Keratinocyte (primary cell): Measurements from ENCODE around the gene ABHD16A. TPM values are rescaled to one million over a fixed set of nuclear protein-coding genes. Genes with fewer than 3 reads are reported as not detected.
"Not testable (repeated sequence)": the region's sequence is repeated elsewhere in the genome, so short reads cannot be mapped to it uniquely, and the experiment has no call there.

Source experiments
- DNase-seq: peaks from one replicate; pipeline ENCODE4 v3.0.0-alpha.2; 2011; ENCODE audit warnings: low read depth, missing footprints, low spot score
- FAIRE-seq: peaks from 2 replicates; lab custom pipeline; 2011; peaks lifted over from hg19 to GRCh38; lab: Jason Lieb, UNC
- H2AFZ ChIP-seq: 2 replicates; pipeline ENCODE4 v1.6.0; 2012; ENCODE audit warnings: low read length, control low read depth, inconsistent platforms; ENCODE audit not compliant: control insufficient read depth
- H3K27ac ChIP-seq: 2 replicates; pipeline ENCODE4 v1.5.1; 2011; ENCODE audit warnings: low read length; ENCODE audit not compliant: control insufficient read depth, insufficient read depth
- H3K27me3 ChIP-seq: 3 replicates; pipeline ENCODE4 v1.6.0; 2011; ENCODE audit warnings: low read length; ENCODE audit not compliant: control insufficient read depth, insufficient read depth; ENCODE audit errors: extremely low read depth
- H3K36me3 ChIP-seq, 2 experiments: 2 replicates in 1 of 2; 3 replicates in 1 of 2; pipeline ENCODE4 v1.5.1; 2011; ENCODE audit warnings: low read length in 2 of 2, mild to moderate bottlenecking in 1 of 2; ENCODE audit not compliant: control insufficient read depth in 2 of 2, insufficient read depth in 2 of 2; ENCODE audit errors: extremely low read depth in 1 of 2
- H3K4me1 ChIP-seq: 3 replicates; pipeline ENCODE4 v1.5.1; 2011; ENCODE audit warnings: low read length; ENCODE audit not compliant: control insufficient read depth, insufficient read depth; ENCODE audit errors: extremely low read depth
- H3K4me2 ChIP-seq: 3 replicates; pipeline ENCODE4 v1.6.0; 2011; ENCODE audit warnings: low read depth, low read length; ENCODE audit not compliant: control insufficient read depth, insufficient read depth; ENCODE audit errors: extremely low read depth
- H3K4me3 ChIP-seq, 3 experiments: fragments of 200-600 bp in 1 of 3; sonication (generic) in 1 of 3; 2 replicates in 2 of 3; 3 replicates in 1 of 3; pipeline ENCODE4 v1.5.1; 2011 to 2016; ENCODE audit warnings: low read length in 3 of 3, mild to moderate bottlenecking in 3 of 3, control low read depth in 2 of 3, inconsistent platforms in 1 of 3, low read depth in 1 of 3, mixed read lengths in 1 of 3, mixed run types in 1 of 3, moderate library complexity in 1 of 3; ENCODE audit not compliant: control insufficient read depth in 2 of 3, insufficient read depth in 2 of 3; ENCODE audit errors: extremely low read depth in 1 of 3
- H3K79me2 ChIP-seq: 2 replicates; pipeline ENCODE4 v1.6.0; 2012; ENCODE audit warnings: low read length; ENCODE audit not compliant: control insufficient read depth, insufficient read depth
- H3K9ac ChIP-seq: 3 replicates; pipeline ENCODE4 v1.6.0; 2011; ENCODE audit warnings: low read length; ENCODE audit not compliant: control insufficient read depth, insufficient read depth; ENCODE audit errors: extremely low read depth
- H3K9me1 ChIP-seq: 3 replicates; pipeline ENCODE4 v1.6.0; 2011; ENCODE audit warnings: low read length; ENCODE audit not compliant: control insufficient read depth, insufficient read depth; ENCODE audit errors: extremely low read depth
- H3K9me3 ChIP-seq: 2 replicates; pipeline ENCODE4 v1.5.1; 2012; ENCODE audit warnings: low read depth, low read length; ENCODE audit not compliant: control insufficient read depth
- H4K20me1 ChIP-seq: 3 replicates; pipeline ENCODE4 v1.6.0; 2011; ENCODE audit warnings: low read length; ENCODE audit not compliant: control insufficient read depth, insufficient read depth; ENCODE audit errors: extremely low read depth
- CTCF ChIP-seq, 3 experiments: IDR thresholded peaks in 1 of 3; conservative IDR thresholded peaks in 1 of 3; optimal IDR thresholded peaks in 1 of 3; 2 replicates in 2 of 3; 3 replicates in 1 of 3; pipeline versions ENCODE3 to v1.5.1; 2011; ENCODE audit warnings: low read length in 3 of 3, mild to moderate bottlenecking in 3 of 3, moderate library complexity in 2 of 3, control low read depth in 1 of 3, inconsistent platforms in 1 of 3; ENCODE audit not compliant: insufficient read depth in 2 of 3; ENCODE audit errors: extremely low read depth in 1 of 3
- EZH2 ChIP-seq: IDR thresholded peaks from one replicate; pipeline ENCODE4 v1.6.1; 2012; ENCODE audit warnings: inconsistent platforms, mild to moderate bottlenecking, low read length, moderate library complexity
- dilution Hi-C: fragments of 300-500 bp; cut with MboI; formaldehyde crosslinking; loops from one replicate; pipeline ENCODE4 v1.7.0; 2020; ENCODE audit warnings: low sequenced_read_pairs; ENCODE audit not compliant: extremely low pct_ligation_motif_present
- polyA plus RNA-seq, 5 experiments: library from polyadenylated mRNA; depleted of rRNA in 3 of 5; stranded (reverse) in 3 of 5; stranded (forward) in 1 of 5; unstranded in 1 of 5; fragments of >200 nt; gene quantifications; 1 replicate in 1 of 5; 2 replicates in 3 of 5; 3 replicates in 1 of 5; pipeline versions ENCODE4 v1.2.1 to v1.2.3, GENCODE V29; 2011 to 2012; ENCODE audit warnings: missing spikeins in 2 of 5, low read depth in 1 of 5, low replicate concordance in 1 of 5

ABHD16A gene
- polyA plus RNA-seq, 1 donor (not counting 4 experiments of a cell fraction or from before 2014, with no cell fraction given): 21.8 TPM

- H3K9me3 ChIP-seq: no peaks in the 10 kb centered on the region
- H3K27ac ChIP-seq: no peak overlapping the region
- FAIRE-seq: peak; percentile 69
Observed at GRCh38 chr6:31711233-31711632, 8.1 kb upstream of the ABHD16A start.

GRCh38 chr6:31710523-31711219 is 7.5 kb upstream of the ABHD16A start:
- no peak for DNase-seq
- Histone ChIP-seq H3K4me1 (peaks cover 20% of the 10 kb centered on the region), H2AFZ (peak overlapping the region; percentile 62), H3K9ac (no peak overlapping the region), H3K4me3 (no peak overlapping the region), H3K9me1 (no peaks in the 10 kb centered on the region), H3K9me3 (no peaks in the 10 kb centered on the region), H3K79me2 (no peaks in the 10 kb centered on the region), H3K4me2 (peak overlapping the region; percentile 69), H4K20me1 (no peaks in the 10 kb centered on the region), H3K36me3 (no peaks in the 10 kb centered on the region), H3K27ac (no peak overlapping the region), H3K27me3 (no peaks in the 10 kb centered on the region)
- dilution Hi-C loops: no loop called here
- TF ChIP-seq EZH2 (no peak), CTCF (optimal IDR thresholded peaks at IDR 0.05 in 1 of 3, IDR thresholded peaks at IDR 0.05 in 1 of 3, conservative IDR thresholded peaks at IDR 0.05 in 1 of 3; ENCODE audit: extremely low read depth in 1 of 3, insufficient read depth in 2 of 3, low read length in 3 of 3) (no peak)
- no peak for FAIRE-seq

More at GRCh38 chr6:31711233-31711632, 8.1 kb upstream of the ABHD16A start:
- dilution Hi-C loops: no loop called here
- Histone ChIP-seq H3K36me3 (no peaks in the 10 kb centered on the region), H3K4me1 (peaks cover 20% of the 10 kb centered on the region), H3K4me3 (peak overlapping the region in 1 of 3 experiments; percentile 7), H3K79me2 (no peaks in the 10 kb centered on the region), H4K20me1 (no peaks in the 10 kb centered on the region), H3K9me1 (no peaks in the 10 kb centered on the region), H3K4me2 (peak overlapping the region; percentile 69), H2AFZ (peak overlapping the region; percentile 62), H3K9ac (no peak overlapping the region), H3K27me3 (no peaks in the 10 kb centered on the region)
- TF ChIP-seq EZH2: no peak
- TF ChIP-seq CTCF (optimal IDR thresholded peaks at IDR 0.05 in 1 of 3, IDR thresholded peaks at IDR 0.05 in 1 of 3, conservative IDR thresholded peaks at IDR 0.05 in 1 of 3; ENCODE audit: extremely low read depth in 1 of 3, insufficient read depth in 2 of 3, low read length in 3 of 3): no peak
- DNase-seq: no peak

- H3K36me3 ChIP-seq, dilution Hi-C loops, H3K9ac ChIP-seq, H3K4me3 ChIP-seq, H3K4me2 ChIP-seq, H3K79me2 ChIP-seq, DNase-seq, FAIRE-seq, H4K20me1 ChIP-seq, H2AFZ ChIP-seq, H3K9me3 ChIP-seq, H3K27me3 ChIP-seq, H3K9me1 ChIP-seq, H3K27ac ChIP-seq: not testable (repeated sequence)
- H3K4me1 ChIP-seq: peaks cover 20% of the 10 kb centered on the region
Observed at GRCh38 chr6:31709157-31709556, 6.0 kb upstream of the ABHD16A start.
